Stimulated activated CD8-positive, alpha-beta memory T cell treated with anti-CD3 and anti-CD28 coated beads, Interleukin-15, amount 100 ng/mL, for 1 hour (primary cell): ENCODE data around the gene PNCK.
"Not testable (repeated sequence)": the region's sequence is repeated elsewhere in the genome, so short reads cannot be mapped to it uniquely, and the experiment has no call there.

Source experiments
- DNase-seq: peaks from one replicate; pipeline ENCODE4 v3.0.0-alpha.2; 2020; ENCODE audit warnings: low read depth

PNCK gene

DNA sequence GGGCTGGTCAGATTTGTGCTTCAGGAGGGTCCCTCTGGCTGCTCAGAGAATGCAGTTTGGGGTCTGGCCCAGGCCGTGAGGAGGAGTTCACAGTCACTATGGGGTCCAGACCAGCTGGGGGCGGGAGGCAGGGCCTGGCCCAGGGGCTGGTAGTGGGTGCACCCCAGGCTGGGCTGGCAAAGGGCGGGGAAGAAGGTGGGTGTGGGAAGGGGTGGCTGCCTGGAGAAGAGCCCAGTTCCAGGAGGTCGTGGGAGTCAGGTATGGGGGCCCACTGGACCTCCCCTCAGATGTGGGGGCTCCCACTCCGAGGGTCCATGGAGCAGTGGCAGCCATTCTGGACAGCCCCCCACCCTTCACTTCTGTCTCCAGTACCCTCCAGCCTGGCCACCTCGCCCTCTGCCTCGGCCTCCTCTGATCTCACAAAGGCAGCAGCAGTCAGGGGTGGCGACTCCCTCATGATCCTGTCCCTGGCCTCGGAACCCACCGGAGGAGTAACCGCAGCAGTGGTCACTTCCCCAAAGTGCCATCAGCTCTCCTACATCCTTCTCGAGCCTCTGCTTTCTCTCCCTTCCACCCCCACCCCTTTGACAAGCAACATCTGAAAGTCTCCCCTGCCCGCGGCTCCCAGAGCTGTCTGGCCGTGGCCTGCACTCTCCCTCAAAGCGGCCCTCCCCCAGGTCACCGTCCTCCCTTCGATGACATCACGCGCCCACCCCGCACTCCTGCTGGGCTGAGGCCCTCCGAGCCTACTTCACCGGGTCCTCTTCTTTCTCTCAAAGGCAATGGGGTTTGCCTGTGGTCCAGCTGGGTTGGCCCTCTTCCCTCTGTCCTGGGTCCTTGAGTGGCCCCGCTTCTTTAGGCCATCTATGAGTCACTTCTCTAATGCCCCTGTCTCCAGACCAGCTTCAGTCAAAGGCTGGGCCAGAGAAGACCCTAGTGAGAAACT is 12.4 kb upstream of the PNCK start:
- no peak for DNase-seq

DNA sequence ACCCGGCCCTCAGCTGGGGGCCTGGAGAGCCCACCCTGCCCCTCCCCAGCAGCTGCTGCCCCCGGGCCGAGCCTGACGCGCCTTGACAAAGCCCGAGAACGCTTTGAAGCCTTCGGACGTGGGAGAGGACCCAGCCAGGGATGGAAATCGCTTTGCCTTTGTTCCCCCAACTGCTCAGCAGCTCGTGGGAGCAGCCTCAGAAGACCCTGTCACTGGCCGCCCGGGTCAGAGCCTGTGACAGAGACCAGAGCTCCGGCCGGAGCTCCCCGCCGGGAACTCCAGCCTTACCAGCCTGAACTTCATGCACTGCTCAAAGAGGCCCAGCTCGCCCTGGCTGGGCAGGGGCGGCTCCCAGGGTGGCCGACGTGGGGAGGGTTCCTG is 11.5 kb upstream of the PNCK start:
- no peak for DNase-seq

DNA sequence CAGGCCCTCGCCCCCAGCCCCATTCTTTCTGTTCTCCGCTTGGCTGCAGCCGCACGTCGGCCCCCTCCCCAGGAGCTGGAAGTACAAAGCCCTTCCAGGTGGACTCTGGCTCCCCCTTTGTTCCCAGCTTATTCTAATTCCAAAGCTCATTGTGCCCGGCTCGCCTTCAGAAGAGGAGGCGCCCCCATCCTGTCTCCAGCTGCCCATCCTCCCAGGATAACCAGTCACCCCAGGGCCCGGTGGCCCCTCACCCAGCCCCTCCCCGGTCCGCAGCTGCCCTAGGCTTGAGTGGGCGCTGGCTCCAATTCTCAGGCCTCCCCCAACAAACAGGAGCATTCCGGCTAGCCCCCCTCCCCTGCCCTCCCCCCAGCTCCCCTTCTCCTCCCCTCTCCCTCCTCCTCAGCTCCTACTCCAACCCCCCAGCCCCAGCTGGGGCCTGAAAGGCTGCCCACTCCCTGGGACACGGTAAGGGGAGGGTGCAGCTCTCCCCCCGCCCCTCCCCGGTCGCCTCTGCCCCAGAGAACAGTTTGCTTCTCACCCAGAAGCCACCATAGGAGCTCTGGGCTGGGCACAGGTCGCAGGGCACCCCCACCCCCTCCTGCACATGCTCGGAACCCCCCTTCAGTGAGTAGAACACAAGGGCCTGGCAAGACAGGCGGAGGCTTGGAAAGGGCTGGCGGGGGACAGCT is 11.0 kb upstream of the PNCK start:
- DNase-seq, result no peak

DNA sequence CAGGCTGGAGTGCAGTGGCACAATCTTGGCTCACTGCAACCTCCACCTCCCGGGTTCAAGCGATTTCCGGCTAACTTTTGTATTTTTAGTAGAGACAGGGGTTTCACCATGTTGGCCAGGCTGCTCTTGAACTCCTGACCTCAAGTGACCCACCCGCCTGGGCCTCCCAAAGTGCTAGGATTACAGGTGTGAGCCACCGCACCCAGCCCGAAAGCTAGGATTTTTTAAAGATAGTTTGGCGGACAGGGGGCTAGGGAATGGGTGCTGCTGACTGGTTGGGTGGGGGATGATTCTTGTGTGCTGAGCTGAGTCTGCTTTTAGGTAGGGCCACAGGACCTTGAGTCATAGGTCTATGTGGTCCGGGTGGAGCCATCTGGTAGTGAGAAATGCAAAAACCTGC is 9.9 kb upstream of the PNCK start:
- DNase-seq, result not testable (repeated sequence)

DNA sequence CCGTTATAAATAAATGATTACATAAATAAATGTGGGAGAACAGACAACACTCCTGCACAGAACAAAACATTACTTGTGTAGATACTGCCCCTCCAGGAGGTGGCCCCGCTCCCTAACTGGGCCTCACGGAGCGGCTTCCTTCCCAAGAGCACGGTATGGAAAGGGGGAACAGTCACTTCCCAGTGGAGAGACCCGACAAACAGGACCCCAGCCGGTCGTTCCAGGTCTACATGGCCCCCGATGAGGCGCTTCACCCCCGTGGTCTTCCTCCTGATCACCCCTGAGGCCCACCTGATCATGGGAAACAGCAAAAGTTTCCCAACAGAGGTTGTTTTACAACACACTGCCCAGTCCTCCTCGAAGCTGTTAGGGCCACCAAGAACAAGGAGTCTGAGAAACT is 7.6 kb upstream of the PNCK start:
- DNase-seq, result no peak

DNA sequence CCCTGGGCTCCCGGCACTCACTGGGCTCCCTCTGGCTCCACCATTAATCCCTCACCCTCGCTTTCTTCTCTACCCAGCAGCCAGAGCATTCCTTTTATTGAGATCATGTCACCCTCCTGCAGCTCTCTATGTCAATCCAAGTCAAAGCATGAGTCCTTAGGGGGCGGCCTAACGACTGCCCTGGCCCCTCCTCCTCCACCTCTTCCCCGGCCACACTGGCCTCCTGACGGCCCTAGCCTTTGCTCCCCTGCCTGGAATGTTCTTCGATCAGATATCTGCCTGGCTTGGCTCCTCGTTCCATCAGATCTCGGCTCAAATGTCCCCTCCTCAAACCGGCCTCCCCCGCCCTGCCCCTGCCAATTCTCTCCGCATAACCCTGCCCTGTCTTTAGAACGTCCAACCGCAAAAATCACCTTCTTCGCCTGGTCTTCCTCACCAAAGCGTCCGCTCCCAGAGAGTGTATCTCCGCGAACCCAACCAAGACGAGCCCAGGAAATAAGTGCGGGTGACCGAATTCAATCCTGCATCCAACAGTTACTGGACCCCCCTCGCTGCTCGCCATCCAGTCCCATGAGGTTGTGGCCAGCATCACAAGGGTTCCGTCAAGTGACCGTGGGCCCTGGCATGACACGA is 722 bp upstream of the PNCK start:
- DNase-seq, result no peak

DNA sequence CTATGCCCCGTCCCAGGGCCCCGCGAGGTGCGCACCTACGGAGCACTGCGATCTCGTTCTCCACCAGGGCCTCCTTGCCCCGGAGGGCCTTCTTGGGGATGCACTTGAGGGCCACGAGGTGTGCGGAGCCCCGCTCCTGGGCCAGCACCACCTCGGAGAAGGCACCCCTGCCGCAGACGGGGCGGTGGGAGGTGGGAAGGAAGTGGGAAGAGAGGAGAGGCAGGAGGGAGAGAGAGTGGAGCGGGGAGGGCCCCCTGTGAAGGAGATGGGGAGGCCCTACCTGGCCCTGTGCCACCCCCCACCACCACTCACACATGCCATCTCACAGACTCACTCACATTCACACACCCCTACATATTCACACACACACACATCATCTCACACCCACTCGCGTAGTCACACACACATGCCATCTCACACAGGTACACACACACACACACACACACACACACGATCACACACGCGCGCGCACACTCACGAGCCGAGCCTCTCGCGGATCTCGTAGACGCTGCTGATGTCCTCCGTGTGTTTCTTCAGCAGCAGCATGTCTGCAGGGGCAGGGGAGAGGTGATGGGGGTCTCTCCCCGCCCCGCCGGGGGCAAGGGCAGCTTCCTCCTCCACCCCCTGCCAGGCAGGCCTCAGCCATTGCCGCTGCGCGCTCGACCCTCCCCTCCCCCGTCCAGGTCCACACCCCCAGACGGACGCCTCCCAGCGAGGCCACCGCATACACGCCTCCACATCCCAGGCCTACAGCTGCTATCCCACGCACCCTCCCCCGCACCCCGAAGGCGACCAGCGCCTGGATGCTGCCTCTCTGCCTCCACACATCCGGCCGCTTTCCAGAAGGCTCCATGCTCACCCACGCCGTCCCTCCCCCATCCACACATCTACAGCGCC is 834 bp downstream of the PNCK start:
- DNase-seq, result no peak

DNA sequence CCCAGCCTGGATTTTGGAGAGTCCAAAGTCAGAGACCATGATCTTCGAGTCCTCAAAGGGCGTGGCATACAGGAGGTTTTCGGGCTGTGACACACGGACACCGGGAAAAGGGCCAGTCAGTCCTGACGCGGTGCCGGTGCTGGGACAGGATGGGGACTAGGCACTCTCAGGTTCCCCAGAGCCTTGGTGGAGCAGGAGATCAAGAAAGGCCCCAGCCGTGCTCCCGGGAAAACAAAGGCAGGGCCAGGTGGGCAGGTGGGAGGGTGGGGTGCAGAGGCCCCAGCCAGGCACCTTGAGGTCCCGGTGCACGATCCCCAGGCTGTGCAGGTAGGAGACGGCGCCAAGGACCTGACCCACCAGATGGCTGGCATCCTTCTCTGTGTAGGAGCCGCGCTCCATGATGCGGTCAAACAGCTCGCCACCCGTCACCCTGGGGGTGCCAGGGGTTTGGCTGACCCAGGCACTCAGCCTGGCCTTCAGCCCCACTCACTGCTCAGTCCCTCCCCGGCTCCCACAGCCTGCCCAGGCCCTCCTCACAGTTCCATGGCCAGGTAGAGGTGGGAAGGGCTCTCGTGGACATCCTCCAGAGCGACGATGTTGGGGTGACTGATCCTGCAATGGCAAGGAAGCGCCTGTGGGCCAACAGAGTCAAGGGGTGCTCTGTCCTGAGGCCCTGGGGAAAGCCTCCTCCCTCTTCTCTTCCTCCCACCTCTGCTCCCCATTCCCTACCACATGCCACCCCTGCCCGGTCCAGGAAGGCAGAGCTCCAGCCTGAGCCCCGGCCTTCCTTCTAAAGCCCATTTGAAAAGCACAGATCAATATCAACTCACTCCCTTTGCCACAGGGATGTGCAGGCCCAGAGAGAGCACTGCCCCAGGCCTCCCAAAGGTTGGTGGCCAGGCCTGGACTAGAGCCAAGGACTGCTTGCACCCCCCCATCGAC is 1.8 kb downstream of the PNCK start:
- no peak for DNase-seq

DNA sequence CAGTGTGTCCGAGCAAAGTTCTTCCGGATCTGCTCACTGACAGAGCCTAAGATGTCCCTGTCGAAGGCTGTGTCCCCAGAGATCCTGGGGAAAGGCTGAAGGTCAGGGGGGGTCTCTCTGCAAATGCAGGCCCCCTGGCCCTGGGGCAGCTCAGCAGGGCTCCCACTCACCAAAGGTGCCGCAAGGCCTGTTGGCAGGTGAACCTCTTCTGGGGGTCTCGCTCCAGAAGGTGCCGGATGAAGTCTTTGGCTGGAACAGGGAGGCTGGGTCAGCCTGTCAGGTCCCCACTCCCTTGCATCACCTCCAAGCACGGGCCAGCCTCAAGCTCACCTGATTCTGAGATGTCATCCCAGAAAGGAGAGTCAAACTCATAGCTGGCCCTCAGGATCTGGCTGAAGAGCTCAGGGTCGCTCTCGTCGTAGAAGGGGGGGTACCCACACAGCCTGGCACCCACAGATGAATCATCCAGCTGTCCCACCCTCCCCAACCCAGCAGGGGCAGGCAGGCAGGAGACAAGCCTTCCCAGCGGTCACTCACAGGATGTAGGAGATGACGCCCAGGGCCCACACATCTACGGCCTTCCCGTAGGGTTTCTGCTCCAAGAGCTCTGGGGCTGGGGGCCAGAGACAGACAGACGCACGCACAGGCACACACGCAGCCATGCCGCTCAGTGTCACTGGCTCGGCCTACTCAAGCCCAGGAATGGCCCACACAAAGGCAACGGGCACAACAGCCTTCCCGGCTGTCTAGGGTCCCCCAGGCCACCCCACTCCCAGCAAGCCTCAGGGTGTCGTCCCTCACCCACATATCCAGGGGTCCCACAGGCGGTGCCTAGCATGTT is 2.6 kb downstream of the PNCK start:
- DNase-seq, result no peak

DNA sequence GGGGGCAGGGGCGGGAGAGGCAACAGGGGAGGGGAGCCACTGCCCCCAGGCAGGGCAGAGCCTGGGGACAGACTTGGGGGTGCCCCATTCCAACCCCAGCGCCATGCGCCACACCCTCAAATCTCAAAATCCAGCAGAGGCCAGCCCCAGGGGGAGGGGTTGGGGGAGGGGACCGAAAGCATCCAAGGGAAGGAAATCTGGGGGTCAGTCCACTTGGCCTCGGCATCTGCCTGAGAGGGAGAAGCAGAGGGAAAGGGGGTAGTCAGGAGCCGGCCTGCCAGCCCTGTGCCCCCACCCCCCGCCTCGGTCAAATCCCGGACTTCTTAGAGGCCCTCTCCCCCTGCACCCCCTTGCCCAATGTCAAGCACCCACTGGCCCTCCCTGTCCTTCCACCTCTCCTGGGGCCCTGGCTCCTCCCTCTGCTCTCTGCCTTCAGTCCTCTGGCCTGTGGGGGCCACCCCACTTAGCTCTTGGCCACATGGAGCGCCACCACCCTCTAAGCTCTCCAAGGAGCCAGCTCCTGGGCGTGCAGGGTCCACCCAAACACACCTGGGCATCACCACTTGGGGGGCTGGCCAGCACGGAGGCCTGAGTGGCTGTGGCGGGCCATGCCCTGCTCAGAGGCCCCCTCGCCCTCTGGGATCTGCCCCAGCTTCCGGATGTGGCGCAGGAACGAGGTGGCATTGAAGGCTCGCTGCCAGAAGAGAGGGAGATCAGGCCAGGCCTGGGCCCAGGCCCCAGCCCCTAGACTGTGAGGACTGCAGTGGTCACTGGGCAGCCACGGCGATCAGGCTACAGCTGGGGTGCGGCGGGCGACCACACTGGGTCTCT is 3.5 kb downstream of the PNCK start:
- DNase-seq, result no peak

DNA sequence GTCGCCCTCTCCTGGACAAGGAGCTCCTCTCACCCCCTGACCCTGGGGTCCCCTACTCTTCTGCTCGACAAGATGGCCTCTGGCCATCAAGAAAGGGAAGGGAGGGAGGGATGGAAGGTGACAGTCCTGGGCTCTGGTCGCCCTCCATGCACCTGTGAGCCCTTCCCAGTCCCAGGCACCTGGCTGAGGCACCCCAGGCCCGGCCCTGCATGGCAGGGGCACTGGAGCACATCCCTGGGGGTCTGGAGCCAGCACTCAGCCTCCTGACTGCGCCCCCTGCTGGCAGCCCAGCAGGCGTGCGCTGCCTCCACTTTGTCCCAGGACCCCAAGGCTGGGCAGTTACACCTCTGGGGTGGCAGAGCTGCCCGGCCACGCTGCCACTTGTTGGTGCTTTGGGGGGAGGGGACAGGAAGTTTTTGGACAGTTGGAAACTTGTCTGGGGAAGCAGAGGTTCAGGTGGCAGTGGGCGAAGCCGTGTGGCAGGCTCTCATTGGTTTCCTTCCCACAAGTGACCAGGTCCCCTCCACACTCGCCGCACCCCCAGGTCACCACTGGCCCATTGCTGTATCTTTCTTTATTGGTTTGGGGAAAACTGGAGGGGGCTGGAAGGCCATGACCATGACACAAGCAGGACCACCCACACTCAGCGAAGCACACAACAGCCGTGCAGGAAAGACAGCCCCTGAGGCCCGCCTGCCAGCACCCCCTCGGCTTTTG is 4.3 kb downstream of the PNCK start:
- no peak for DNase-seq

DNA sequence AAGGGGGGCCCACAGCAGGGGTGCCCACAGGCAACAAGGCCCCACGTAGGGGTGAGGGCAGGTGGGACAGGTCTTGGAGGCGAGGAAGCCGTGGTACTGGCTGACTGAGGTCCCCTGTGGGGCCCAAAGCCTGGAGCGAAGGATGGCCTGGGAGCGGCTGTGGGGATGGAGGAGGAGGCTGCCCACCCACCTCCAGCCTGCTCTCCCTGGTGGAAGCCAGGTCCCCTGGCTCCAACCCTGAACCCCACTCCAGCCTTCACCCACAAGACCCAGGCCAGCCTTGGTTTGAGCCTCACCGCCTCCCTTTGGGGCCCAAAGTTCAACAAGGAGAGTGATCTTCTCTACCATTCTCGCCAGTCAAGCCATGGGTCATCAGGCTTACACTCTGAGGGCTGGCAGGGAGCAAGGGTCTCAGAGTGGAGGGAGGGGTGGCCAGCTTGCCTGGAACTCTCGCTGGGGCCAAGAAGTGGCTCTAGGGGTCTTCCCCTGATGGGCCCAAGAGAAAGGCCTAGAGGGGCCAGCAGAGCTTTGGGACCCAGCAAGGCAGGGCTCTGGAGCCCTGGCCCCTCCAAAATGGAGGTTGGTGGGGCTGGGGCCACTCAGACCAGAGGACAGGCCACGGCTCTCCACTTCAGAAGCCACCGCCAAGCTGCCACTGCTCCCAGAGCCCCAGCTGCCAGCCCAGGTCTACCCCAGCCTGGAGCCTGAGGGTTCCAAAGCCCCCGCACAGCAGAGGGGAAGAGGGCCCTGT is 5.0 kb downstream of the PNCK start:
- DNase-seq, result no peak

DNA sequence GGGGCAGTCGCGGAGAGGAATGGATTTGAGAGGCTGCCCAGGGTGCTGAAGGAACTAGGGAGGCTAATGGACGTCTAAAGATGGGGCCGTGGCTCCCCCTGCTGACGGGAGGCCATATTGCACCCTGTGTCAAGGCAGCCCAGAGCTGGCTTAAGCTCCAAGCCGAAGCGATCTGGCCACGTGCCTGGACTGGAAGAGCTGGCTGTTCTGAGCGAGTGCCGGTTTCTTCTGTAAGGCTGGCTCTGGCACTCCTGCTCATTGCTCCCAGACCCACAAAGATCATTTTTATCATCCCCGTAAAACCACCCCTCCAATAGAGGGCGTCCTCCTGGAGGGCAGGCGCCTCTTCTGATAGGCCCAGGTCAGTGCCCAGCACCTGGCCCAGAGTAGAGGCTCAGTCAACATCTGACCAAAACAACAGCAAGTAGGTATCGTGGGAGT is 5.6 kb downstream of the PNCK start:
- peak; percentile 56 for DNase-seq

DNA sequence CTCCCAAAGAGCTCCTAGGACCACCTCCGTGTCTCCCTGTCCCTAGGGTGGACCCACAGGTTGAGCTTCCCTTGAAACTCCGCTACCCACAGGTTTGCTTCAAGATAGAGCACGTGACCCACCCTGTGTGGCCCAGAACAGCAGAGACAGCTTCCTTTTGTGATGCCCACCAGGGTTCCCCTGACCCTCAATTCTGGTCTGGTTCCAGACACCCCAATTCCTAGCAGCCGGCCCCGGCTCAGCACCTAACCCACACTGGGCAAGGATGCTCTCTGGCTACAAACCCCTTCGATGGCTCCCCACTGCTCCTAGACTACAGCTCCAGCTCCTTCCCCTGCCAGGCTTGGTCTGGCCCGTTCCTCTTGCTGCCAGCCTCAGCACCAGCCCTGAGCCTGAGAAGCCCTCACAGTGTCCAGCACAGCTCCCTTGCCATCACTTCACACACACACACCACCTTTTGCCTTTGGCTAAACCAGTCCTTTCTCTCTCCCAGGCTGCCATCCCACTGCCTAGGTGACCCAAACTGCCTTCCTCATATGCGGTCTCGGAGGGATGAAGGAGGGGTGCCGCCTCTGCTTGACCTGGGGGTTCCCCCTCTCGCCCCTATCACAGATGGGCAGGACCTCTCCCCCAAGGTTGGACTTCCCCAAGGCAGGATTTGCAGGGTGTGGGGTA is 6.2 kb downstream of the PNCK start:
- DNase-seq, result no peak

DNA sequence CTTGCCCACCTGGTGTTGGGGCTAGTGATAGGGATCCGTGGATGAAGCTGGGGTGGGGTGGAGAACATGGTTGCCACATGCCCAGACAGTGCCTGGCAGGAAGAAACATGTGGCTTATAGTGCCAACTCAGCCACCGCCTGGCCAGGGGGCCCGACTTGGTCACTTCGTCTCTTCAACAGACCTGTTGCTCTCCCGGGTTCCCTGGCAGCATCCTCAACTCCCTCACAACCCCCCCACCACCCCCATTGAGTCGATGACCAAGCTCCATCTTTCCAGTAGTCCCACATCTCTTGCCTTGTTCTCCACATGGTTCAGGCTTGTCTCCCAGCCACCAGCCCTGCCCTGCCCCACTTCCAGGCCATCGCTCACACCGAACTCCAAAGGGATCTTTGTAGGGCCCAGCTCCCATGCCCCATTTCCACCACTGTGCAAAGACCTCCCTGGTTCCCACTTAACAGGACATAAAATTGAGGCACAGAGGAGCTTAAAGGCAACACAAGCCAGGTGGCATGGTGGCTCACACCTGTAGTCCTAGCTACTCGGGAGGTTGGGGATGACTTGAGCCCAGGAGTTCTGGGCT is 7.8 kb downstream of the PNCK start:
- no peak for DNase-seq

DNA sequence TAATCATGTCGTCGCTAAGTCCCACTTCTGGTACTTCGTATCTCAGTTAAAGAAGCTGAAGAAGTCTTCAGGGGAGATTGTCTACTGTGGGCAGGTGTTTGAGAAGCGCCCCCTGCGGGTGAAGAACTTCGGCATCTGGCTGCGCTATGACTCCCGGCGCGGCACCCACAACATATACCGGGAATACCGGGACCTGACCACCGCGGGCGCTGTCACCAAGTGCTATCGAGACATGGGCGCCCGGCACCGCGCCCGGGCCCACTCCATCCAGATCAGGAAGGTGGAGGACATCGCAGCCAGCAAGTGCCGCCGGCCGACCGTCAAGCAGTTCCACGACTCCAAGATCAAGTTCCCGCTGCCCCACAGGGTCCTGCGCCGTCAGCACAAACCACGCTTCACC is 11.3 kb downstream of the PNCK start:
- peak; percentile 27 for DNase-seq

DNA sequence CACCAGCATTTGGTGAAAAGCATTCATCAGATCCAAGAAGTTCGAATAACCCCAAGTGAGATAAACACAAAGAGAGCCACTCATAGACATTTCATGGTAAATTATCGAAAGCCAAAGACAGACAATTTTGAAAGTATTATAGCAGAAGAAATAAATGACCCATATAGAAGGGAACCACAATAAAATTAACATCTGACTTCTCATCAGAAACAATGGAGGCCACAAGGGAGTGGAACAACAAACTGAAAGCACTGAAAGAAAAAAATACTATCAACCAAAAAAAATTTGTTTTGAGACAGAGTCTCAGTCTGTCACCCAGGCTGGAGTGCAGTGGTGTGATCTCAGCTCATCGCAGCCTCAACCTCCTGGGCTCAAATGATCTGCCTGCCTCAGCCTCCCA is 14.3 kb downstream of the PNCK start:
- no peak for DNase-seq
